ENCODE measurements around the gene DNAH10. TPM values are rescaled to one million over a fixed set of nuclear protein-coding genes. Genes with fewer than 3 reads are reported as not detected.

The DNAH10 gene
- total RNA-seq, 1 donor from 2014 or later, result 0.54 TPM

GRCh38 chr12:123868791-123869190 is 106.7 kb downstream of the DNAH10 start:
- H3K36me3 Mint-ChIP-seq (ENCODE audit: low read depth, unreplicated experiment), result no peaks in the 10 kb centered on the region
- TF ChIP-seq CTCF (IDR thresholded peaks at IDR 0.05; ENCODE audit: insufficient read depth, low read depth, low read length) (no peak), EZH2 (IDR thresholded peaks at IDR 0.05; ENCODE audit: insufficient read depth, low read length) (no peak)
- no peaks in the 10 kb centered on the region for H4K20me1 ChIP-seq (ENCODE audit: insufficient read depth, low read length)
- no peaks in the 10 kb centered on the region for H3K36me3 ChIP-seq (ENCODE audit: insufficient read depth, low read length)
- no peaks in the 10 kb centered on the region for H3K79me2 ChIP-seq (ENCODE audit: insufficient read depth, low read length)
- no peaks in the 10 kb centered on the region for H3K4me1 ChIP-seq (ENCODE audit: insufficient read depth, low read length)
- H3K4me3 Mint-ChIP-seq (ENCODE audit: unreplicated experiment), result no peak overlapping the region
- H2AFZ ChIP-seq (ENCODE audit: low read depth, low read length), result no peak overlapping the region
- no peaks in the 10 kb centered on the region for H3K9me3 ChIP-seq (ENCODE audit: insufficient read depth, low read depth, low read length)
- no peaks in the 10 kb centered on the region for H3K4me1 Mint-ChIP-seq (ENCODE audit: low read depth, unreplicated experiment)
- no peak overlapping the region for H3K9ac ChIP-seq (ENCODE audit: low read length)
- no peak for FAIRE-seq
- H3K4me2 ChIP-seq (ENCODE audit: low read length), result no peak overlapping the region
- H3K27ac Mint-ChIP-seq (ENCODE audit: unreplicated experiment), result no peak overlapping the region
- no peak overlapping the region for H3K4me3 ChIP-seq (ENCODE audit: insufficient read depth, low read depth, low read length)
- no peak for DNase-seq (ENCODE audit: low read depth)
- peaks cover 52% of the 10 kb centered on the region for H3K27me3 Mint-ChIP-seq (ENCODE audit: low read depth, unreplicated experiment)
- H3K27me3 ChIP-seq (ENCODE audit: insufficient read depth, low read length), result peaks cover 30% of the 10 kb centered on the region
- no peaks in the 10 kb centered on the region for H3K9me3 Mint-ChIP-seq (ENCODE audit: unreplicated experiment)
- no peak overlapping the region for H3K27ac ChIP-seq (ENCODE audit: low read depth, low read length)

GRCh38 chr12:123873793-123874192 is 111.7 kb downstream of the DNAH10 start:
- H3K27ac ChIP-seq (ENCODE audit: low read depth, low read length), result no peak overlapping the region
- H3K27me3 ChIP-seq (ENCODE audit: insufficient read depth, low read length), result peaks cover 25% of the 10 kb centered on the region
- no peaks in the 10 kb centered on the region for H3K4me1 ChIP-seq (ENCODE audit: insufficient read depth, low read length)
- no peak overlapping the region for H2AFZ ChIP-seq (ENCODE audit: low read depth, low read length)
- H3K4me2 ChIP-seq (ENCODE audit: low read length), result no peak overlapping the region
- Mint-ChIP-seq H3K27me3 (ENCODE audit: low read depth, unreplicated experiment) (peaks cover 53% of the 10 kb centered on the region), H3K4me1 (ENCODE audit: low read depth, unreplicated experiment) (no peaks in the 10 kb centered on the region), H3K27ac (ENCODE audit: unreplicated experiment) (no peak overlapping the region), H3K9me3 (ENCODE audit: unreplicated experiment) (no peaks in the 10 kb centered on the region), H3K36me3 (ENCODE audit: low read depth, unreplicated experiment) (no peaks in the 10 kb centered on the region), H3K4me3 (ENCODE audit: unreplicated experiment) (no peak overlapping the region)
- no peaks in the 10 kb centered on the region for H3K79me2 ChIP-seq (ENCODE audit: insufficient read depth, low read length)
- H3K9ac ChIP-seq (ENCODE audit: low read length), result no peak overlapping the region
- TF ChIP-seq EZH2 (IDR thresholded peaks at IDR 0.05; ENCODE audit: insufficient read depth, low read length), result no peak
- no peak for TF ChIP-seq CTCF (IDR thresholded peaks at IDR 0.05; ENCODE audit: insufficient read depth, low read depth, low read length)
- DNase-seq (ENCODE audit: low read depth) (no peak), FAIRE-seq (no peak)
- no peaks in the 10 kb centered on the region for H3K36me3 ChIP-seq (ENCODE audit: insufficient read depth, low read length)
- no peaks in the 10 kb centered on the region for H4K20me1 ChIP-seq (ENCODE audit: insufficient read depth, low read length)
- H3K9me3 ChIP-seq (ENCODE audit: insufficient read depth, low read depth, low read length), result peaks cover 4% of the 10 kb centered on the region
- no peak overlapping the region for H3K4me3 ChIP-seq (ENCODE audit: insufficient read depth, low read depth, low read length)

- no peak overlapping the region for H3K4me3 Mint-ChIP-seq (ENCODE audit: unreplicated experiment)
- DNase-seq (ENCODE audit: low read depth) (no peak), FAIRE-seq (no peak)
- Histone ChIP-seq H3K27me3 (ENCODE audit: insufficient read depth, low read length) (peaks cover 15% of the 10 kb centered on the region), H3K9ac (ENCODE audit: low read length) (no peak overlapping the region), H2AFZ (ENCODE audit: low read depth, low read length) (no peak overlapping the region), H4K20me1 (ENCODE audit: insufficient read depth, low read length) (no peaks in the 10 kb centered on the region), H3K36me3 (ENCODE audit: insufficient read depth, low read length) (no peaks in the 10 kb centered on the region), H3K79me2 (ENCODE audit: insufficient read depth, low read length) (no peaks in the 10 kb centered on the region), H3K4me3 (ENCODE audit: insufficient read depth, low read depth, low read length) (no peak overlapping the region), H3K4me1 (ENCODE audit: insufficient read depth, low read length) (no peaks in the 10 kb centered on the region), H3K27ac (ENCODE audit: low read depth, low read length) (no peak overlapping the region), H3K9me3 (ENCODE audit: insufficient read depth, low read depth, low read length) (peaks cover 4% of the 10 kb centered on the region), H3K4me2 (ENCODE audit: low read length) (no peak overlapping the region)
- H3K9me3 Mint-ChIP-seq (ENCODE audit: unreplicated experiment), result no peaks in the 10 kb centered on the region
- no peak overlapping the region for H3K27ac Mint-ChIP-seq (ENCODE audit: unreplicated experiment)
- H3K4me1 Mint-ChIP-seq (ENCODE audit: low read depth, unreplicated experiment), result no peaks in the 10 kb centered on the region
- H3K36me3 Mint-ChIP-seq (ENCODE audit: low read depth, unreplicated experiment), result no peaks in the 10 kb centered on the region
- H3K27me3 Mint-ChIP-seq (ENCODE audit: low read depth, unreplicated experiment), result peaks cover 28% of the 10 kb centered on the region
- no peak for TF ChIP-seq CTCF (IDR thresholded peaks at IDR 0.05; ENCODE audit: insufficient read depth, low read depth, low read length)
- no peak for TF ChIP-seq EZH2 (IDR thresholded peaks at IDR 0.05; ENCODE audit: insufficient read depth, low read length)
Measured at GRCh38 chr12:123877968-123878367, 115.9 kb downstream of the DNAH10 start.

Measured in astrocyte (in vitro differentiated cells and primary cell).